ENCODE results near the gene NTRK2. TPM values are rescaled to one million over a fixed set of nuclear protein-coding genes. Genes with fewer than 3 reads are reported as not detected.
"Not testable (repeated sequence)": the region's sequence is repeated elsewhere in the genome, so short reads cannot be mapped to it uniquely, and the experiment has no call there.

The NTRK2 gene
- total RNA-seq, 1 donor from 2014 or later, result 0.46 TPM

DNA sequence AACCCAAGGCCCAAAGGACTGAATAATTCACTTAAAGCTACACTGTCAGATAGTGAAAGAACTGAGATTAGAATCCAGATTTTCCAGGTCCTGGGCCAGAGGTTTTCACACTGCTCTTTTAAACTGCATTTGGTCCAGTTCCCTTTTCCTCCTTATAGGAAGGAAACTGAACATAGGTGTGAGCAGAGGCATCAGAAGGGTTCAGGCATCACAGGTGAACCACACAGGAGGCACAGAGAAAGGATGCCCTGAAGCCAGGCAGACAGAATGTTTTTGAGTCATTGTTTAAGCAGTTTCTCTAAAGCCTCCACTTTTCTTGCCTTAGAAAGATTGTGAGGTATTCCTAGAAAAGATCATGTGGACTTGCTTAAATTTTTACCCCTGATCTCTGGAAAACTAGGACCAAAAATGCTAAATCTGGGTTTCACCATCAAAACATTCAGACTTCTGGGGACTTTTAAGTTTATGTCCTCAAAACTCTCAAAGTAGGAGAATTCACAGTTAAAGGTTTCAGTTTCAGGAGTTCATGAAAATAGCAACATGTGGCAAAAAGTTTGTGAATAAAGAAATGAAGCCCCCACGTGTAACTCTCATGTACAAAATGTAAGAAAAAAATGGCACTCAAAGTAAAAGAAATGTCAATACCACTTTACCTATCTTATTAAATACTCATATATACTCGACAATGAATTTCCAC, 386.1 kb downstream of the NTRK2 start:
- no peak for DNase-seq (ENCODE audit: low read depth)
- TF ChIP-seq, protein P1, sequence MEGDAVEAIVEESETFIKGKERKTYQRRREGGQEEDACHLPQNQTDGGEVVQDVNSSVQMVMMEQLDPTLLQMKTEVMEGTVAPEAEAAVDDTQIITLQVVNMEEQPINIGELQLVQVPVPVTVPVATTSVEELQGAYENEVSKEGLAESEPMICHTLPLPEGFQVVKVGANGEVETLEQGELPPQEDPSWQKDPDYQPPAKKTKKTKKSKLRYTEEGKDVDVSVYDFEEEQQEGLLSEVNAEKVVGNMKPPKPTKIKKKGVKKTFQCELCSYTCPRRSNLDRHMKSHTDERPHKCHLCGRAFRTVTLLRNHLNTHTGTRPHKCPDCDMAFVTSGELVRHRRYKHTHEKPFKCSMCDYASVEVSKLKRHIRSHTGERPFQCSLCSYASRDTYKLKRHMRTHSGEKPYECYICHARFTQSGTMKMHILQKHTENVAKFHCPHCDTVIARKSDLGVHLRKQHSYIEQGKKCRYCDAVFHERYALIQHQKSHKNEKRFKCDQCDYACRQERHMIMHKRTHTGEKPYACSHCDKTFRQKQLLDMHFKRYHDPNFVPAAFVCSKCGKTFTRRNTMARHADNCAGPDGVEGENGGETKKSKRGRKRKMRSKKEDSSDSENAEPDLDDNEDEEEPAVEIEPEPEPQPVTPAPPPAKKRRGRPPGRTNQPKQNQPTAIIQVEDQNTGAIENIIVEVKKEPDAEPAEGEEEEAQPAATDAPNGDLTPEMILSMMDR (conservative IDR thresholded peaks at IDR 0.05; ENCODE audit: low read depth, low read length), result no peak
- no peak overlapping the region for H3K4me3 ChIP-seq (ENCODE audit: low read depth, low read length)

DNA sequence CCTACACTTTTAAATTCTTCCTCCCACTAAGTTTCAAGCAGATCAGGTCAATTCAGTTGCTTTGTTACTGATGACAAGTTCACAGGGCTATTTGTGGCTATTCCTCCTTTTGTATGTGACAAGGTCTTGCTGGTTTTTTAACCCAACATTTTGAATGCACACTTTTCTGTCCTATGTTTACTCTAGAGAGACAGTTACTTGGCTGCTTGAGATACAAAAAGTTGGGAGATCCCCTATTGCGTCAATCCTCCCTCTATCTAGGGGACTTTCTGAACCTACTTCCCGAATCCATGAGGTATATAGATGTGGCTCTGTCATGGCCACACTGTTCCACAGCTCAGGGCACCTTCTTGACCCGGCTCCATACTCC, 386.7 kb downstream of the NTRK2 start:
- TF ChIP-seq, protein P1 (conservative IDR thresholded peaks at IDR 0.05; ENCODE audit: low read depth, low read length), result no peak
- no peak overlapping the region for H3K4me3 ChIP-seq (ENCODE audit: low read depth, low read length)
- DNase-seq (ENCODE audit: low read depth), result no peak

DNA sequence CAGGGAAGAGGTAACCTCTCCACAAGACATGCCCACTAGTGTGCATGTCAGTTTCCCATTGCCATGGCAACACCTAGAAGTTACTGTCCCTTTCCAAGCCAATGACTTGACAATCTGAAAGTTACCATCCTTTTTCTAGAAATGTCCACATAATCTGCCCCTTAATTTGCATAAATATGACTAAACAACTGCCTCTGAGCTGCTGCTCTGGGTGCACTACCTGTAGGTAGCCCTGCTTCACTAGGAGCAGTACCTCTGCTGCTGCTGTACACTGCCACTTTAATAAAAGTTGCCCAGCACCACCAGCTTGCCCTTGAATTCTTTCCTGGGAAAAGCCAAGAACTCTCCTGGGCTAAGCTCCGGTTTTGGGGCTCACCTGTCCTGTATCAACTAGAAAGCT, 392.4 kb downstream of the NTRK2 start:
- H3K4me3 ChIP-seq (ENCODE audit: low read depth, low read length), result no peak overlapping the region
- TF ChIP-seq, protein P1 (conservative IDR thresholded peaks at IDR 0.05; ENCODE audit: low read depth, low read length), result no peak
- DNase-seq (ENCODE audit: low read depth), result no peak

DNA sequence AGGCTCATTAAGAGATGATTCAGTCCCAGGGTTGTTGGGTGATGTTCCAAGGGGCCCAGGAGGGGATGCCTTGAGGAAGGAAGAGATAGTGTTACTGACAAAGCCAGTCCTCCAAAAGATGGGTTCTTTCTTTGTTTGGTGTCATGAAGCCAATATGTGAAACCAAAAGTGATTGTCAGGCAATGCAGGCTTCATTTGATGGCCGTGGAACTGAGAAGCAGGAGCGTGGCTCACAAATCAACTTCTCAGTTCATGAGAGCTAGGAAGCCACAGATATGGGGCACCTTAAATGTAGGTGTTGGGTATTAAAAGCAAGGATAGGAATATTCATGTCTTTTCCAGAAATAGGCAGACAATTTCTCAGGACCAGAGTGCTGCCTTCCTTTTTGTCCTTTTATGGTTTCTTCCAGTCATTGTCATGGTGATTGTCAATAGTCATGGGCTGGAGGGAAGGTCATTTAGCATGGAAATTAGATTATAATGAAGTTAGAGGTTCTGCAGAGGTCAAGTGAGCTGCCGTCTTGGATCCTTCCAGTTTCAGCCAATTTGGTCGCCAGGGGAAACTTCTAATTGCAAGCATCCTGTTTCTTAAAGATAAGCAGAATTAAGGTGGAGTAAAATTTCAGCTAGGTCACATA, 393.0 kb downstream of the NTRK2 start:
- DNase-seq (ENCODE audit: low read depth), result no peak
- H3K4me3 ChIP-seq (ENCODE audit: low read depth, low read length), result no peak overlapping the region
- TF ChIP-seq, protein P1 (conservative IDR thresholded peaks at IDR 0.05; ENCODE audit: low read depth, low read length), result no peak

DNA sequence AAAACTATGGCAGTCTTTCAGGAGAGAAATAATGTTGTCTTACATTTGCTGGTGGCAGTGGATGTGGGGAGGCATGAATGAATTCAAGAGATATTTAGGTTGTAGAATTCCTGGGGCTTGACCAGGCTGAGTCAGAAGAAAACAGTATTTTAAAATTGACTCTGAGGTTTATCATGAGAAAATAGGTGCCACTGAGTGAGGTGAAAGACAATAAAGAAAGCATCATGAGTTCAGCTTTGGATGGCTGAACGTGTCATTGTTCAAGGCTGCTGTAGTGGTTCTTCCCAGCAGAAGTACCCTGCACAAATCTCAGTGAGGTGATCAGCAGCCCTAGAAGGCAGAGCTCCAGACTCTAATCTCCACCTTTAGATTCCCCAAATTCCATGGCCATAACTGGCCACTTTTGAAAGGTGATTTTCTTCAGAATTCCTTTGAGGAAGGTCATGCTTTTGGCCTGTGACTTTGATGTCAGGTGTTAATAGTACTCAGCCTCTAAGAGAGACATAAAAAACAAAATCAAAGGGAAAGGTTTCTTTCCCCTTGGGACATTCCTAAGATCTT, 395.4 kb downstream of the NTRK2 start:
- H3K4me3 ChIP-seq (ENCODE audit: low read depth, low read length), result no peak overlapping the region
- peak; percentile 10 for DNase-seq (ENCODE audit: low read depth)
- TF ChIP-seq, protein P1 (conservative IDR thresholded peaks at IDR 0.05; ENCODE audit: low read depth, low read length), result no peak

DNA sequence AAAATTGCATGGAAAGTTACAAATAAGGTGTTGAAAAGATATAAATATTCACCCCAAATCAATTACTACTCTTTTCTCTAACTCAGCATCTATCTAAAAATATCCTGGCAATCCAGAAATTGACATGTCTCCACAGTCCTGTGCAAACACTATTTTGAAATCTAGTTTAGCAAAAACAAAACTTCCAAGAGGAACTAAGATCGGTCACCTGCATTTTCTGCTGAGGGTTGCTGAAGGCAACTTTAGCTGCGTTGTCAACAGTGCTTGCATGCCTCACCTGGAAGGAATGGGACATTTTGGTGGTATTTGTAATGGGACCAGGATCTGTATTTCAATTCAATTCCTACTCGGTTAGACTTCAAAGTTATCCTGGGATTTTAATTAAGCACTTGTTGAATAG, 398.3 kb downstream of the NTRK2 start:
- no peak for DNase-seq (ENCODE audit: low read depth)
- TF ChIP-seq, protein P1 (conservative IDR thresholded peaks at IDR 0.05; ENCODE audit: low read depth, low read length), result no peak
- no peak overlapping the region for H3K4me3 ChIP-seq (ENCODE audit: low read depth, low read length)

DNA sequence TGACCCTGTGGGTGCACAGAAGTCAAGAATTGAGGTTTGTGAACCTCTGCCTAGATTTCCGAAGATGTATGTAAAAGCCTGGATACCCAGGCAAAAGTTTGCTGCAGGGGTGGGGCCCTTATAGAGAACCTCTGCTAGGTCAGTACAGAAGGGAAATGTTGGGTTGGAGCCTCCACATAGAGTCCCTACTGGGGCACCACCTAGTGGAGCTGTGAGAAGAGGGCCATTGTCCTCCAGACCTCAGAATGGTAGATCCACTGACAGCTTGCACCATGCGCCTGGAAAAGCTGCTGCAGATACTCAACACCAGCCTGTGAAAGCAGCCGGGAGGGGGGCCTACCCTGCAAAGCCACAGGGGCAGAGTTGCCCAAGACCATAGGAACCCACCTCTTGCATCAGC, 399.9 kb downstream of the NTRK2 start:
- H3K4me3 ChIP-seq (ENCODE audit: low read depth, low read length); DNase-seq (ENCODE audit: low read depth): not testable (repeated sequence)

All from epithelial cell of proximal tubule (primary cell).